ENCODE data around the gene STAC.

GRCh38 chr3:36459177-36459576, 78.9 kb downstream of the STAC start:
- no peak for TF ChIP-seq POLR2AphosphoS5 (IDR thresholded peaks at IDR 0.05; ENCODE audit: low read depth, low read length)
- TF ChIP-seq SIN3A (IDR thresholded peaks at IDR 0.05; ENCODE audit: borderline replicate concordance, insufficient read depth, low read length) = no peak
